Choroid plexus epithelial cell (primary cell): ENCODE measurements around the gene CCDC34.

Experiments used
- DNase-seq: peaks from one replicate; pipeline ENCODE4 v3.0.0-alpha.2; 2010; ENCODE audit warnings: low read depth
- H3K4me3 ChIP-seq: 2 replicates; pipeline ENCODE4 v1.5.1; 2011; ENCODE audit warnings: low read depth, mild to moderate bottlenecking, control low read depth, low read length, moderate library complexity
- CTCF ChIP-seq: conservative IDR thresholded peaks from 2 replicates; pipeline ENCODE4 v1.5.1; 2011; ENCODE audit warnings: low read depth, mild to moderate bottlenecking, control low read depth, inconsistent platforms, low read length, moderate library complexity

The CCDC34 gene

DNA sequence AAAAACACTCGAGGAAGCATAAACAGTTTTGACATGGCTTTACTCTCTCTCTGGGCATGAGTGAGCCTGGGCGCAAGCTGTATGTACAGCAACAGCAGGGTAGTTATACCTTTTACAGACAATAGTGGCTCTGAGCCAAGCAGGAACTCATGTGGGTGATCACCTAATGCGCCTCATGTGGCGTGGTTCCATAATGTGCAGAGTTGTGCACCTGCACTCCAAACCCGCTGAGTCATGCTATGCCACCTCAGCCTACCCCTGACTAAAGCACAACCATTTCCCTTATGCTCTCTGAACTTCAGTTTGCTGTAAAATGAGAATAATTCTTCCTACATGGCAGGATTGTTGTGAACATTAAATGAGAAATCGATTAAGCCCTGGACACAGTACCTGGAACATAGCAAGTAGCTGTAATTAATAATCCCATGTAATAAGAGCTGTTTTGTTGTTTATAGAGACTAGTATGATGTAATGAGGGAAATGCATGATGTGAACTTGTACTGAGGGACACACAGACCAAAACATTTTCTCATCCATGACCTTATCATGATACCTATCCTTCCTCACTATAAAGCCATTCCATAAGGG, 71.6 kb downstream of the CCDC34 start:
- H3K4me3 ChIP-seq: no peak overlapping the region
- no peak for TF ChIP-seq CTCF
- DNase-seq: peak; percentile 13

- no peak overlapping the region for H3K4me3 ChIP-seq
- DNase-seq: peak; percentile 30
- TF ChIP-seq CTCF: no peak
Observed at GRCh38 chr11:27290261-27291050, 72.6 kb downstream of the CCDC34 start.
